HG03460 (cell line): ENCODE results near the gene CCNY.

Experiments used
- ATAC-seq: cut with Tn5 transposase; IDR thresholded peaks from one replicate; pipeline ENCODE4 v1.9.1; 2021; ENCODE audit not compliant: unreplicated experiment

CCNY gene

GRCh38 chr10:35448687-35449662 lies 112.7 kb downstream of the CCNY start:
- ATAC-seq, result no peak

GRCh38 chr10:35449944-35450343 lies 113.6 kb downstream of the CCNY start:
- ATAC-seq, result no peak

DNA sequence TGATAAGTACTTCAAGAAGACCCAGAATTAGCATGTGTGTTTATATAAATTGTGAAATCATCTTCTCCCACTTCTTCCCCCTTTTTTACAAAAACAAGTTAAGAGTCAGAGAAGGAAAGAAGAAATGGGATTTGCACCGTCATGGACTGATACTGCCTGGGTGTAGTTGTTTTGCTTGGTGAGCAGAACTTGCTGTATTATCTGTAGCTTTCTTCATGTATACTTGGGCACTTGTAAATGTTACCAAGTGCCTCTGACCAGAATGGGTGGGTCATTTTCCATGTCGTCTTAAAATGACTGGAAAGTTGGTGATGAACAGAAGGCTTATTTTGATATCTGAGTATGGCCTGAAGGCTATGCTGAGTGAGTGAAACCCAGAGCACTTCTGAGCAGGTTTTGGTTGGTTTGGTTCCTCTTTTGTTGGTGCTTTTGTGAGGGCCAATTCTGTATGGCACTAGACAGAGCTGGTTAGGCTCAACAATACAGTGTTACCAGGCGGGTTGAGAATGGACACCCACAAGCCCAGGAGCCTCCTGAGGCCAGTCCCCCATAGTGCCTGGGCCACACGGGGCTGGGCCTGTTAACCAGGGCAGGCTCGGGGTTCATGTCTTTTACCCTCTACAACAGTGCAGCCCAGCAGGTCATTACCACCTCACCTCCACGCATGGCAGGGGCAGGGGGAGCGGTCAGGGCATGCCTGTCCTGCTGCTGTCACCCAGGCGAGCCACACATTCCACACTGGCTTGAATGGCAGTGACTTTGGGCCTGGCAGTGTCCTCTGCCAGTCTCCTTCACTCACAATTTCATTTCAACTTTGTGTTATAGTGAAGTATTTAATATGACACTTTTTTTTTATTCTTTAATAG lies 115.1 kb downstream of the CCNY start:
- peak; percentile 95 for ATAC-seq

DNA sequence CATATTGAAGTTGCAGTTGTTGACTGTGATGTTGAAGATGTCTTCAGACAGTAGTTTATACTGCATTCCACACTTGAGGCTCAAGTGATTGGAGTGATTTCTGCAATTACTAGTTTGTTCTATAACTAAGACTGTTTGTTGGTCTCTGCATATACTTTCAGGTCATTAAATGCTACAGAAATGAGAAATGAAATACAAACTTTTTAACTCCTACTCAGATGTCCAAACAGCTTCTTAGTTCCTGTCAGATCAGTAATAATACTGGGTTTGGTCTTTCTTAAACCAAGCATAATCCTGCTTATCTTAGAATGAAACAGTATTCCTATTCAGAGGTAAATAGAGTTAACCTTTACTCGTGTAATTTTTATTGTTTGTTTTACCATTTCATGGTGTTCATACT lies 115.9 kb downstream of the CCNY start:
- no peak for ATAC-seq

- no peak for ATAC-seq
These were observed 116.5 kb downstream of the CCNY start for GRCh38 chr10:35452847-35453246.

GRCh38 chr10:35453855-35454532 lies 117.7 kb downstream of the CCNY start:
- ATAC-seq, result no peak

GRCh38 chr10:35456153-35456720 lies 119.9 kb downstream of the CCNY start:
- no peak for ATAC-seq

GRCh38 chr10:35456784-35457183 lies 120.5 kb downstream of the CCNY start:
- ATAC-seq, result no peak

- no peak for ATAC-seq
These were observed 122.5 kb downstream of the CCNY start for GRCh38 chr10:35458500-35459448.

DNA sequence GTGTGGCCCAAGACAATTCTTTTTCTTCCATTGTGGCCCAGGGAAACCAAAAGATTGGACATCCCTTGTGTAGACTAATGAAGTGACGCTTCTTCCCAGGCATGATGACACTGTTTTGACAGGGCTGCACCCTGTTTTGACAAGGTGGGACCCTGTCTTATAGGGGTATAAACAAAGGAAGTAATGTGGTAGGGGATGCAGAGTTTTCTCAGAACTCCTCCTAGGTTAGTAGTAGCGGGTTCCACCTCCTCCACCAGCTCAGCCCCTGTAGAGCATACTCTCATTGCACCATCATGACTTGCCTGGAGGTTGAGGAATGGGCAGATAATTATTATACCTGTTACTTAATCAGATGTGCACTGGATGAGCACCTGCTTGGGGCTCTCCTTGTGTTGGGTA lies 123.1 kb downstream of the CCNY start:
- no peak for ATAC-seq

- ATAC-seq, result no peak
These were observed 124.6 kb downstream of the CCNY start for GRCh38 chr10:35460852-35461460.

GRCh38 chr10:35462491-35462934 lies 126.2 kb downstream of the CCNY start:
- ATAC-seq, result peak; percentile 88

- ATAC-seq, result no peak
These were observed 127.0 kb downstream of the CCNY start for GRCh38 chr10:35463105-35463867.

- ATAC-seq, result no peak
These were observed 127.6 kb downstream of the CCNY start for GRCh38 chr10:35463878-35464277.

DNA sequence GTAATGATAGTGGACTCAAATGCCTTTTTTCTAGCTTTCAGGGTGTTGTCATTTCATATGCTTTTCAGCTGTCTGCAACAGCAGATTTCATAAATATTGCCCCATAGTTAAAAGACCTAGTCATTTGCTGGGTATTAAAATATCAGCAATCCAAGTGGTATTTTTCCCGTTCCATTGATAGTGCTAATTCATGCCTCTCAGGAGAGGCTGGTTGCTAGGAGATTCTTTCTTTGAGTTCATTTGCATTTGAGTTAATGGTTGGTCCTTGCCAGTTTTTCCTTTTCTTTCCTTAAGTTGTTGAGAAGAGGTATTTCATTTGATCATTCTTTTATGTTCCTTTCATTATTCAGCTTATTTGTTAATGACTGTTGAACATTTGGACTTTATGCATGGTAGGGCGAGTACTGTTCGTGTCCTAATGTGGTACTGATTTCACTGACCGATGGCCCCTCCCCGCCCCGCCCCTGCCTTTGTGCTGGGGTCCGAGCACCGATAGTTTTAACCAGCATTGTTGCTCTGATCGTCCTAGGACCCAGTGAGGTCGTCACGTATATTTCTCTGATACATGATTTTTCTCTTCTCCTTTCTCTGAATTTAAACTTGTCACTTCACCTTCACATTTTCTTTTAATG lies 128.6 kb downstream of the CCNY start:
- no peak for ATAC-seq

DNA sequence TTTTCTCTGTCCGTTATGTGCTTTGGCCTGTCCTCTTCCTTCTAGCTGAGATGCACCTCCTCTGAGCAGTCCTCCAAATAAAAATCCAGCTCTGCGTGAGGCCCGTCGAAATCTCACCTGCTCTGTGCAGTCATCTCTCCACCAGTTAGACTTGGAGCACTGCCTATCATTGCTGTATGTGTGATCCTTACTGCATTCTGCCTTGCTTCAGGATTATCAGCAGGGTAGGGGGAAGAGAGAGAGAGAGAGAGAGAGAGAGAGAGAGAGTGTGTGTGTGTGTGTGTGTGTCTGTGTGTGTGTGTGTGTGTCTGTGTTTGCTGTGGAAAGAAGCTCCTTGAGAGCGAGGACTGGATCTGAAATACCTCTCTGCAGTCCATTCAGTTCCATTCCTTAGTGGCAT lies 129.4 kb downstream of the CCNY start:
- no peak for ATAC-seq

DNA sequence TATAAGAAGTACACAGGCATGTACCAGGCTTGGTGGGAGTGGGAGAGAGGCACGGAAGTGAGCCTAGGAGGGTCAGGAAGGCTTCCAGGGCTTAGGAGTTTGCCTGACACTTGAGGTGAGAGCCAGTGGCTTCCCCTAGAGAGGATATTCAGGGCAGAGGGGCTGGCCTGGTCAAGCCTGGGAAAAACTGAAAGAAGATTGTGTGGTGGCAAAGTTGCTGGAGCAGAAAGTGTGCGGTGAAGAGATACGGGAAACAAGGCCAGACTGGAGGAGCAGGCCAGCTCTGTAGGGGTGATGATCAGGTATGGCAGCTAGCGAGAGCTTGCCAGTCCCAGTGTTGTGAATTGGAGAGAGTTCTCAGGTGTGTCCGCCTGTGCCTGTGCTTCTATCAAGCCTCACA lies 129.9 kb downstream of the CCNY start:
- ATAC-seq, result no peak

DNA sequence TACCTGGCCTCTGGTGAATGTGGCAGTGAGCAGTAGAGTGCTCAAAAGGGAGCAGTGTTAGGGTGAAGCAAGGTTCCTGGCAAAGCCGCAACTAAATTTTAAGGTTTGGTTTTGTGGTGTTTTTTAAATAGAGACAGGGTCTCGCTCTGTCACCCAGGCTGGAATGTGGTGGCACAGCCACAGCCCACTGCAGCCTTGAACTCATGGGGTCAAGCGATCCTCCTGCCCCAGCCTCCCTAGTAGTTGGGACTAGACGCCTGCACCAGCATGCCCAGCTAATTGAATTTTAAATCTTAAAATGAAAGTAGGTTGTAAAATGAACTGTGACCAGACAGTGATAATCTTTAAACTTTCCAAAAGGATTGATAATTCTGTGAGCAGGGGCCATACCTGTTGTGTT lies 130.4 kb downstream of the CCNY start:
- ATAC-seq, result no peak
